ENCODE data around the gene MAP3K3. TPM values are rescaled to one million over a fixed set of nuclear protein-coding genes. Genes with fewer than 3 reads are reported as not detected.

Gene MAP3K3
- polyA plus RNA-seq, 1 donor: 16.5 TPM

- Histone ChIP-seq H3K4me3 (ENCODE audit: low read length) (no peak overlapping the region), H3K36me3 (ENCODE audit: control insufficient read depth, insufficient read depth, low read length) (peaks cover 29% of the 10 kb centered on the region), H3K27me3 (ENCODE audit: control insufficient read depth, insufficient read depth, low read length) (no peaks in the 10 kb centered on the region), H3K27ac (ENCODE audit: low read length) (no peak overlapping the region), H3K4me1 (ENCODE audit: control insufficient read depth, insufficient read depth, low read length) (no peaks in the 10 kb centered on the region), H3K9me3 (ENCODE audit: control insufficient read depth, low read depth, low read length) (no peaks in the 10 kb centered on the region)
- DNase-seq: no peak
- no CpG with 5 or more reads among the region's 1 CpG for WGBS (ENCODE audit: insufficient coverage, low lambda C conversion rate)
Observed at GRCh38 chr17:63634816-63635215, 12.6 kb downstream of the MAP3K3 start.

GRCh38 chr17:63635290-63635689 is 13.1 kb downstream of the MAP3K3 start:
- DNase-seq: no peak
- Histone ChIP-seq H3K4me1 (ENCODE audit: control insufficient read depth, insufficient read depth, low read length) (no peaks in the 10 kb centered on the region), H3K4me3 (ENCODE audit: low read length) (no peak overlapping the region), H3K27me3 (ENCODE audit: control insufficient read depth, insufficient read depth, low read length) (no peaks in the 10 kb centered on the region), H3K36me3 (ENCODE audit: control insufficient read depth, insufficient read depth, low read length) (peaks cover 29% of the 10 kb centered on the region), H3K9me3 (ENCODE audit: control insufficient read depth, low read depth, low read length) (no peaks in the 10 kb centered on the region), H3K27ac (ENCODE audit: low read length) (no peak overlapping the region)
- 80% methylated on average over 1 of the region's 2 CpGs for WGBS (ENCODE audit: insufficient coverage, low lambda C conversion rate)

- H3K27me3 ChIP-seq (ENCODE audit: control insufficient read depth, insufficient read depth, low read length): no peaks in the 10 kb centered on the region
- no peaks in the 10 kb centered on the region for H3K4me1 ChIP-seq (ENCODE audit: control insufficient read depth, insufficient read depth, low read length)
- H3K36me3 ChIP-seq (ENCODE audit: control insufficient read depth, insufficient read depth, low read length): peaks cover 29% of the 10 kb centered on the region
- no peaks in the 10 kb centered on the region for H3K9me3 ChIP-seq (ENCODE audit: control insufficient read depth, low read depth, low read length)
- DNase-seq: no peak
- no peak overlapping the region for H3K4me3 ChIP-seq (ENCODE audit: low read length)
- no CpG with 5 or more reads among the region's 2 CpGs for WGBS (ENCODE audit: insufficient coverage, low lambda C conversion rate)
- H3K27ac ChIP-seq (ENCODE audit: low read length): no peak overlapping the region
Observed at GRCh38 chr17:63635787-63636186, 13.6 kb downstream of the MAP3K3 start.

- H3K4me3 ChIP-seq (ENCODE audit: low read length): no peak overlapping the region
- H3K4me1 ChIP-seq (ENCODE audit: control insufficient read depth, insufficient read depth, low read length): no peaks in the 10 kb centered on the region
- H3K36me3 ChIP-seq (ENCODE audit: control insufficient read depth, insufficient read depth, low read length): peaks cover 21% of the 10 kb centered on the region
- no CpG with 5 or more reads among the region's 1 CpG for WGBS (ENCODE audit: insufficient coverage, low lambda C conversion rate)
- DNase-seq: no peak
- no peak overlapping the region for H3K27ac ChIP-seq (ENCODE audit: low read length)
- H3K27me3 ChIP-seq (ENCODE audit: control insufficient read depth, insufficient read depth, low read length): no peaks in the 10 kb centered on the region
- H3K9me3 ChIP-seq (ENCODE audit: control insufficient read depth, low read depth, low read length): no peaks in the 10 kb centered on the region
Observed at GRCh38 chr17:63639125-63639524, 16.9 kb downstream of the MAP3K3 start.

- Histone ChIP-seq H3K27me3 (ENCODE audit: control insufficient read depth, insufficient read depth, low read length) (no peaks in the 10 kb centered on the region), H3K4me3 (ENCODE audit: low read length) (no peak overlapping the region), H3K27ac (ENCODE audit: low read length) (no peak overlapping the region), H3K9me3 (ENCODE audit: control insufficient read depth, low read depth, low read length) (no peaks in the 10 kb centered on the region), H3K36me3 (ENCODE audit: control insufficient read depth, insufficient read depth, low read length) (peaks cover 19% of the 10 kb centered on the region), H3K4me1 (ENCODE audit: control insufficient read depth, insufficient read depth, low read length) (no peaks in the 10 kb centered on the region)
- DNase-seq: no peak
- 80% methylated on average over 1 of the region's 4 CpGs for WGBS (ENCODE audit: insufficient coverage, low lambda C conversion rate)
Observed at GRCh38 chr17:63640038-63640437, 17.8 kb downstream of the MAP3K3 start.

- H3K4me1 ChIP-seq (ENCODE audit: control insufficient read depth, insufficient read depth, low read length): no peaks in the 10 kb centered on the region
- no peak for DNase-seq
- WGBS (ENCODE audit: insufficient coverage, low lambda C conversion rate): 100% methylated on average over 1 of the region's 4 CpGs
- H3K36me3 ChIP-seq (ENCODE audit: control insufficient read depth, insufficient read depth, low read length): peaks cover 16% of the 10 kb centered on the region
- H3K4me3 ChIP-seq (ENCODE audit: low read length): no peak overlapping the region
- H3K27ac ChIP-seq (ENCODE audit: low read length): no peak overlapping the region
- H3K9me3 ChIP-seq (ENCODE audit: control insufficient read depth, low read depth, low read length): no peaks in the 10 kb centered on the region
- no peaks in the 10 kb centered on the region for H3K27me3 ChIP-seq (ENCODE audit: control insufficient read depth, insufficient read depth, low read length)
Observed at GRCh38 chr17:63641692-63642448, 19.7 kb downstream of the MAP3K3 start.

- WGBS (ENCODE audit: insufficient coverage, low lambda C conversion rate): 100% methylated on average over 1 of the region's 7 CpGs
- no peak for DNase-seq
- Histone ChIP-seq H3K4me3 (ENCODE audit: low read length) (no peak overlapping the region), H3K4me1 (ENCODE audit: control insufficient read depth, insufficient read depth, low read length) (no peaks in the 10 kb centered on the region), H3K27me3 (ENCODE audit: control insufficient read depth, insufficient read depth, low read length) (no peaks in the 10 kb centered on the region), H3K9me3 (ENCODE audit: control insufficient read depth, low read depth, low read length) (no peaks in the 10 kb centered on the region), H3K36me3 (ENCODE audit: control insufficient read depth, insufficient read depth, low read length) (peaks cover 16% of the 10 kb centered on the region), H3K27ac (ENCODE audit: low read length) (no peak overlapping the region)
Observed at GRCh38 chr17:63644846-63645245, 22.6 kb downstream of the MAP3K3 start.

- Histone ChIP-seq H3K9me3 (ENCODE audit: control insufficient read depth, low read depth, low read length) (no peaks in the 10 kb centered on the region), H3K27ac (ENCODE audit: low read length) (no peak overlapping the region), H3K4me3 (ENCODE audit: low read length) (no peak overlapping the region), H3K36me3 (ENCODE audit: control insufficient read depth, insufficient read depth, low read length) (peaks cover 16% of the 10 kb centered on the region), H3K4me1 (ENCODE audit: control insufficient read depth, insufficient read depth, low read length) (no peaks in the 10 kb centered on the region), H3K27me3 (ENCODE audit: control insufficient read depth, insufficient read depth, low read length) (no peaks in the 10 kb centered on the region)
- WGBS (ENCODE audit: insufficient coverage, low lambda C conversion rate): no CpG with 5 or more reads among the region's 5 CpGs
- DNase-seq: no peak
Observed at GRCh38 chr17:63645775-63646487, 23.7 kb downstream of the MAP3K3 start.

- Histone ChIP-seq H3K9me3 (ENCODE audit: control insufficient read depth, low read depth, low read length) (no peaks in the 10 kb centered on the region), H3K27me3 (ENCODE audit: control insufficient read depth, insufficient read depth, low read length) (no peaks in the 10 kb centered on the region), H3K4me3 (ENCODE audit: low read length) (no peak overlapping the region), H3K36me3 (ENCODE audit: control insufficient read depth, insufficient read depth, low read length) (peaks cover 16% of the 10 kb centered on the region), H3K4me1 (ENCODE audit: control insufficient read depth, insufficient read depth, low read length) (no peaks in the 10 kb centered on the region), H3K27ac (ENCODE audit: low read length) (no peak overlapping the region)
- no peak for DNase-seq
- WGBS (ENCODE audit: insufficient coverage, low lambda C conversion rate): no CpG with 5 or more reads among the region's 1 CpG
Observed at GRCh38 chr17:63646488-63646806, 24.2 kb downstream of the MAP3K3 start.

- H3K4me3 ChIP-seq (ENCODE audit: low read length): no peak overlapping the region
- no peaks in the 10 kb centered on the region for H3K9me3 ChIP-seq (ENCODE audit: control insufficient read depth, low read depth, low read length)
- no peaks in the 10 kb centered on the region for H3K4me1 ChIP-seq (ENCODE audit: control insufficient read depth, insufficient read depth, low read length)
- no peak overlapping the region for H3K27ac ChIP-seq (ENCODE audit: low read length)
- no peaks in the 10 kb centered on the region for H3K27me3 ChIP-seq (ENCODE audit: control insufficient read depth, insufficient read depth, low read length)
- no peak for DNase-seq
- peaks cover 16% of the 10 kb centered on the region for H3K36me3 ChIP-seq (ENCODE audit: control insufficient read depth, insufficient read depth, low read length)
- WGBS (ENCODE audit: insufficient coverage, low lambda C conversion rate): no CpG with 5 or more reads among the region's 4 CpGs
Observed at GRCh38 chr17:63647065-63647725, 25.0 kb downstream of the MAP3K3 start.

All from large intestine (tissue), 3 donors.